AG09309 (cell line): Measurements from ENCODE around the gene ADAMTS17.

Experiments
- DNase-seq: peaks from one replicate; pipeline ENCODE4 v3.0.0-alpha.2; 2010; ENCODE audit warnings: low read depth
- H3K4me3 ChIP-seq: 2 replicates; pipeline ENCODE4 v1.5.1; 2011; ENCODE audit warnings: mild to moderate bottlenecking, low read depth, low read length, moderate library complexity; ENCODE audit not compliant: control insufficient read depth
- TF ChIP-seq, protein P1 (sequence below): IDR thresholded peaks from 2 replicates; pipeline ENCODE4 v1.5.1; 2011; ENCODE audit warnings: mild to moderate bottlenecking, low read depth, low read length, inconsistent platforms; ENCODE audit not compliant: insufficient read depth, control insufficient read depth; ENCODE audit errors: missing control alignments

ADAMTS17 gene

DNA sequence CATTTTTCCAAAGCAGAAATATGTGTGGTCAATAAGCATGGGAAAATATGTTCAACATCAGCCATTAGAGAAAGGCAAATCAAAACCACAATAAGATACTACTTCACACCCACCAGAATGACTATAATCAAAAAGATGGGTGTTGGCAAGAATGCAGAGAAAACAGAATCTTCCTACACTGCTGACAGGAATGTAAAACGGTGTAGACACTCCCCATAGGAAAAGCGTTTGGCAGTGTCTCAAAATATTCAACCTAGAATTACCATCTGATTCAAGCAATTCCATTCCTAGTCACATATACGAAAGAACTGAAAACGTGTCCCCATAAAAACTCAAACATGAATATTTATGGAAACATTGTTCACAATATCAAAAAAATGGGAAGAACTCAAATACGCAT is 123.3 kb downstream of the ADAMTS17 start:
- TF ChIP-seq, protein P1, sequence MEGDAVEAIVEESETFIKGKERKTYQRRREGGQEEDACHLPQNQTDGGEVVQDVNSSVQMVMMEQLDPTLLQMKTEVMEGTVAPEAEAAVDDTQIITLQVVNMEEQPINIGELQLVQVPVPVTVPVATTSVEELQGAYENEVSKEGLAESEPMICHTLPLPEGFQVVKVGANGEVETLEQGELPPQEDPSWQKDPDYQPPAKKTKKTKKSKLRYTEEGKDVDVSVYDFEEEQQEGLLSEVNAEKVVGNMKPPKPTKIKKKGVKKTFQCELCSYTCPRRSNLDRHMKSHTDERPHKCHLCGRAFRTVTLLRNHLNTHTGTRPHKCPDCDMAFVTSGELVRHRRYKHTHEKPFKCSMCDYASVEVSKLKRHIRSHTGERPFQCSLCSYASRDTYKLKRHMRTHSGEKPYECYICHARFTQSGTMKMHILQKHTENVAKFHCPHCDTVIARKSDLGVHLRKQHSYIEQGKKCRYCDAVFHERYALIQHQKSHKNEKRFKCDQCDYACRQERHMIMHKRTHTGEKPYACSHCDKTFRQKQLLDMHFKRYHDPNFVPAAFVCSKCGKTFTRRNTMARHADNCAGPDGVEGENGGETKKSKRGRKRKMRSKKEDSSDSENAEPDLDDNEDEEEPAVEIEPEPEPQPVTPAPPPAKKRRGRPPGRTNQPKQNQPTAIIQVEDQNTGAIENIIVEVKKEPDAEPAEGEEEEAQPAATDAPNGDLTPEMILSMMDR = no peak
- no peak overlapping the region for H3K4me3 ChIP-seq
- DNase-seq = no peak

GRCh38 chr15:100216182-100216581 is 125.6 kb downstream of the ADAMTS17 start:
- DNase-seq = no peak
- H3K4me3 ChIP-seq = no peak overlapping the region
- TF ChIP-seq, protein P1 = no peak

- DNase-seq = no peak
- H3K4me3 ChIP-seq = no peak overlapping the region
- TF ChIP-seq, protein P1 = no peak
Observed at GRCh38 chr15:100215843-100216169, 126.0 kb downstream of the ADAMTS17 start.

GRCh38 chr15:100215031-100215842 is 126.5 kb downstream of the ADAMTS17 start:
- DNase-seq = no peak
- TF ChIP-seq, protein P1 = no peak
- no peak overlapping the region for H3K4me3 ChIP-seq

DNA sequence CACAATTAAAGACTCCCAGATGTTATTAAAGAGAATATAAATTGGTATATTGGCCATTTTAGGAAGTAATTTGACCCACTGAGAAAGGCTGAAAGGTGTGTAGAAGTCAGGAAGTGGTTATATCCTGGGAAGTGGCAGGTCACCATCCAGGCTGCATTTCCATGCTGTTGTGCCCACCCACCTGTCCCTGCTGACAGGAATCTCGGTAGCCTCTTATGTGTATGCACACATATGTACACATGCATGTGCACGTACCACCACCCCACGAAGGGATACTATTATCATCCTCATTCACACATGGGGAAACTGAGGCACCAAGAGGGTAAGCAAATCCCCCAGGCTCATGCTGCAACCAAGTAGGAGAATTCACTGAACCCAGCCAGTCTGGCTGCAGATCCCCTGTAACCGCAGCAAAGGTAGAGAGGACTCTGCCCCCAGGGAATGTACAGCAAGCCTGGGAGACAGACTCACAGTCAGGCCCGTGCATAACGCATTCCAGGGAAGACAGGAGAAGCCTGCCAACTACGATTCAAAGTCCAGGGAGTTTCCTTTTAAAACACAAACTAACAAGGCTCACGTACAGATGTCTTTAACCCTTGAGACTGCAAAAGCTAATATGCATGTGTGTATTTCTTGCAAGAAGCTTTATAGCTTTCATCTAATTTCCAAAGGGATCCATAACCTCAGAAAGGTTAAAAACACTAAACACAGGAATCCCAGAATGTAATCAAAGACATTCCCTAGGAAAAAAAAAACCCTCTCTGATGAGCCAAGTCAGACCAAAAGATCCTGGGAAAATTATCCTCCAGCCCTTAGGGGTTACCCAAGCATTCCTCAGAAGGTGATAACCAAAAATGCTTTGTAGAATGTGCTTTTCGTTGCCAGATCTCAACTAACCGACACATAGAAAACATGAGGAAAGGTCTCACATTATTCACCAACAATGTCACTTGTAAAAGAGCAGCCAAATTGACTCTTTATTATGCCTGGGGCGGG is 129.6 kb downstream of the ADAMTS17 start:
- TF ChIP-seq, protein P1 = no peak
- DNase-seq = no peak
- H3K4me3 ChIP-seq = no peak overlapping the region

- no peak for DNase-seq
- TF ChIP-seq, protein P1 = no peak
- H3K4me3 ChIP-seq = no peak overlapping the region
Observed at GRCh38 chr15:100210338-100210737, 131.4 kb downstream of the ADAMTS17 start.
